GM19238 (cell line): ENCODE data around the gene WHRN.

Experiments
- DNase-seq: peaks from one replicate; pipeline ENCODE4 v3.0.0; 2011; ENCODE audit warnings: low spot score; ENCODE audit not compliant: insufficient read length

The WHRN gene

GRCh38 chr9:114472765-114473446 is 32.4 kb downstream of the WHRN start:
- no peak for DNase-seq

- DNase-seq = no peak
These were observed 34.1 kb downstream of the WHRN start for GRCh38 chr9:114471157-114471556.

DNA sequence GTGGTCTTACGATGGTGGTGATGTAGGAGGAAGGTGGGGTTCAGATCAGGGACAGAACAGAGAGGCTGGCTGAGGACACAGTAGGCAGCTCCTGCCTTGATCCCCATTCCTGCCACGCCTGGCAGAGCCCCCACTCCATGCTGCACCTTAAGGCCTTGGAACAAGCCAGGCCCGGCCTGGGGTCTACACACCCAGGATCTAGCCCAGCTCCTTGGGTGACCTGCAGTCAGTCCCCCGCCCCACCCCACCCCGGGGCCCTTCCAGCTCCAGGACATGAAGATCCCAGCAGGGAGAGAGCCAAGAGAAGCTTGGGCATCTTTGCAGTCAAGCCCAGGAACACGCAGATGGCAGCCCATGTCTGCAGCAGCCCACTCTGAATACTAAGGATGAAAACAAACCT is 34.7 kb downstream of the WHRN start:
- DNase-seq = no peak

- no peak for DNase-seq
These were observed 35.2 kb downstream of the WHRN start for GRCh38 chr9:114470121-114470520.

GRCh38 chr9:114469091-114469853 is 36.0 kb downstream of the WHRN start:
- DNase-seq = no peak

DNA sequence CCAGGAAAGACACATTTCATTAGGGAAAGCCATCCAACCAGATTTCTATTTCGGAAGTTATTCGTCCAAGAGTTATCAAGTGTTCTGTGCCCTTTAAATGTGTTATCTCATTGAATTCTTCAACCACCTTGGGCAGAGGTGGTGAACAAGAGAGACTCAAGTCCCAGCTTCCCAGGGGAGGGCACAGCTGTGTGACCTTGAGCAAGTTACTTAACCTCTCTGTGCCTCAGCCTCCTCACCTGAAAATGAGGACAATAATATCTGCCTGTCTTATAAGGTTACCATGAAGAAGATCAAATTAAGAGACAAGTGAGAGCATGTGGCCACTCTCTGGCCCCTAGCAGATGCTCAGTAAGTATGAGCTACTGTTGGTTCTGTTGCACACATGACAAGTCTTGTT is 37.4 kb downstream of the WHRN start:
- DNase-seq = no peak

- DNase-seq = no peak
These were observed 38.0 kb downstream of the WHRN start for GRCh38 chr9:114467226-114467750.

DNA sequence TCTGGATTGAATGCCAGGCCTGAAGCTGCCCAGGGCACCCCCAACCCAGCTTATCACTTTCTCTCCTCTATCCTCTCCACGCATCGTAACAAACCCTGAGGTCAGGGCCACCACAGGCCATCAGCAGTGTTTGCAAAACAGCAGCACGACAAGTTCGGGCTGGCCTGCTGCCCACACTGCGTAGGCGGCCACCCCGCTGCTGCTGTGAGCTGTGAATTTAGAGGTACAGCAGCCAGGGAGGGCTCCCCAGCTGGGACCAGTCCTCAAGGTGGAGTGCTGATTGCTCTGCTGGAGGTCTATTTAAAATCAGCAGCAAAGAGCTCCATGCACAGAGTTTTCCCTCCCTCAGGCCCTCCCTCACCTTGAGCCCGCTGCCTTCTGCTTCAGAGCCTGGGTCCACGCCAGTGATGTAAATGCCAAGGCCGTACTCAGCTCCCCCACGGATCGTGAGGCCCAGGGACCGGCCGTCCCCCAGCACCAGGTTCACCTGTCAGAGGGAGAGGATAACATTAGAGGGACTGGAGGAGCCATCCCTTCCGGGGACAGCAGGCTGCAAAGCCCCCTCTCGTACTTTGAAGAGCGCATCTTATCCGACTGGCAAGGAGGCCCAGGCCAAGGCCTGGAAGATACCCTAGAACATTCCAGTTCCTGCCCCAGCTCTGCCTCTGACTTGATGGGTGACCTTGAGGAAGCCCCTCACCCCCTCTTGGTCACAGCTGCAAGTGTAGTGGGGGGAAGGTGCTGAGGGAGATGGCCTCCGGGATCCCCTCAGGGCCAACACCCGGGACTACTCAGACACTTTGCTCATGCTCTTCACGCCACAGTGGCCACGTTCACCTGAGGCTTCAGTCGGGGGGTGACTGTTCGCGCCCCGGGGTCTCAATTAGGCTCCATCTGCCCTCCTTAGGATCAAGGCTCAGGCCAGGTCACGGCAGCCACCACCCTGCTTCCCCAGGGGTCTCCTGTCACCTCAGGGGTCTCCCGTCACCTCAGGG is 39.1 kb downstream of the WHRN start:
- no peak for DNase-seq

DNA sequence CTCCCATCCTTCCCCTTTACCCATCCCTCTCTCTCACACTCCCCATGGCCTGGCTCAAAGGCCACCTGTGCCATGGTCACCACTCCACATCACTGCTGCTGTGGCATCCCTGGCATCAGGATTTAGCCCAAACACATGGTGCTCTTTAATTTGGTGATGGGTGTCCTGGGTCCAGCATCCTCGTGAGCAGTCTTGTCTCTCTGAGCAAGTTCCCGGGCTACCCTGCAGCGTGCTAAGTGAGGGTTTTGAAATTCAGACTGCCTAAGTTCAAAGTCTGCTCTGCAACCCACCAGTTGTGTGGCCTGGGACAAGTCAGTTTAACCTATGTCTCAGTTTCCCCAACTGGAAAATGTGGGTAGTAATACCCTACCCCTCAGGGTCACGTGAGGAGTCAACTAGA is 39.9 kb downstream of the WHRN start:
- DNase-seq = no peak

- DNase-seq = no peak
These were observed 40.8 kb downstream of the WHRN start for GRCh38 chr9:114464281-114465051.

- no peak for DNase-seq
These were observed 42.5 kb downstream of the WHRN start for GRCh38 chr9:114462791-114463190.

- DNase-seq = no peak
These were observed 43.8 kb downstream of the WHRN start for GRCh38 chr9:114461468-114461867.

DNA sequence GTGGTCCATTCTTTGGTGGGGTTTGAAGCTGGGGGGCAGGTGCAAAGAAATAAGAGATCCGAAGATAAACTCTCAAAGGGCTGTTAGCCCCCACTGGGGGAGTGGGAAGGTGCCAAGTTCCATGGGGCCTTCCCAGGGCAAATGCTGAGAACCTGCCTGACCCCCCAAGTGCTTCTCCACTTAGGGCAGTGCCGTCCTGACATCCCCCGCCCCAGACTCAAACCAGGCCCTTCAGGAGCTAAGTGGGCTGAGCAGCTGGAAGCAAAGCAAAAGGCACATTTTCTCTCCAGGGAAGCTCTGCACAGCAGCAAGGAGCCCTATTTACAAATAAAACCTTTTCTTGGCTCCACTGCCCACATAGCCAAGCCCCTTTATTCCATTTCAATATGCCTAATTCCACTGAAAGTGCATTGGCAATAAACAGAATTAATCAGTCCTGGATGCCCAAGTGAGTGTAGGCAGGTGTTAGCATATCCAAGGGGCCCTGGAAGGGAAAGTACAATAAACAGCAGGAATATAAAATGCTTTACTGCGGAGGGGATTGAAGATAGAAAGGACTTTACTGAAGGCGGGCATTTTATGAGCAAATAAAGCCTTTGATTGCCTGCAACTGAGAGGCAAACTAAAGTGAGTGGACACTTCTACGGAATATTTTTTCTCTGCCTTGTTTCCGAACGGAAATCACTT is 44.6 kb downstream of the WHRN start:
- no peak for DNase-seq

DNA sequence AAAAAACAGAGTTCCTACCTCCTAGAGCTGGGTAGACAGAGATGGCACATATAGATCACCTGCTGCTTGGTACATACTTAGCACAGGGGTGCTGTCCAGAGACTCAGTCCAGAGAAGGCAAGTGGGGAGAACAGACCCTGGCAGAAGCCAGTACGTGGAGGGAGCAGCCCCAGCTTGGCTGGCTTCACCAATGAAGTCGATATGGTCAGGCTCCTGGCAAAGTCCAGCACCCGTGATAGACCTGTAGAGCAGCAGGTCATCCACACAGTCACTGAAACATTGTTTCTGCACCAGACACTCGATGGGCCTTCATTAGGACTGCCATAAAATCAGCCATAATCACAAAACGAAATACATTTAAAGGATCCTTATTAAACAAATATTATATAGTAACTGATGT is 45.8 kb downstream of the WHRN start:
- no peak for DNase-seq

GRCh38 chr9:114456929-114457328 is 48.3 kb downstream of the WHRN start:
- no peak for DNase-seq

- DNase-seq = no peak
These were observed 50.6 kb downstream of the WHRN start for GRCh38 chr9:114454652-114455051.

DNA sequence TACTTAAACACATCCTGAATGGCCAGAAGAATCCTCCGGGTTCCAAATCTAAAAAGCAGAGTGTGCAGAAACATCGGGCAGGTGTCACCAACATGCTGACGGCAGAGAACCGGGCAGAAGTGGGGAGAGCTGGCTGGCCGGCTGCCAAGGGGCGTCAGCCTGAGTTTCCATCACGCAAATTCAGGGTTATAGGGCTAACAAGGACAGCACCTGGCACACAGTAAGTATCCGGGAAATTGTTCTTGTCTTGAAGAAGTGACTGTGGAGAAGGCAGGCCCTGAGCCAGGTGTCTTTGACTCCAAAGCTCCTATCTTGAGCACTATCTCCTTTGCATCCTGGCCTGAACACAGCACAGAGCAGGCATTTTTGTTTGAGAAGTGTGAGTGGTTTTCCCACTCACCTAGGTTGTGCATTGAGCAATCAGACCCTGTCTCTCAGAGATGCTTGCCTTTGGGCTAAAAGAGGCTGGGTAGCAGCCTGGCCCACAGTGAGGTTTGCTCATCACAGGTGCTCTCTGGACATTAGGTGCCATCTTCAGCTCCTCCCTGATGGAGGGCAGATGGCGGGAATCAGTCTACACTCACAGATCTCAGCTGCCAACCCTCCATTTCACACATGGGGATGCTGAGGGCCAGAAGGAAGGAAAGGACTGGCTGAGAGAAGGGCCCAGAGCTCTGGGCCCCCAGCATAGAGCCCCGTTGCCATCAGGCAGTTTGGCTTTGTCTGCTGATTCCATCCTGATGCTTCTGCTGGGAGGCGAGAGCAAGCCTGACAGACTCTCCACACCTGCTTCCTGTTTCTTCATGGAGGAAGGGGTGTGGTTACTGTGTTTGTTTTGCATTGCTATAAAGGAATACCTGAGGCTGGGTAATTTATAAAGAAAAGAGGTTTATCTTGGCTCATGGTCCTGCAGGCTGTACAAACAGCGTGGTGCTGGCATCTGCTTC is 52.8 kb downstream of the WHRN start:
- no peak for DNase-seq

GRCh38 chr9:114451707-114452031 is 53.6 kb downstream of the WHRN start:
- DNase-seq = no peak
